Neural progenitor cell (in vitro differentiated cells): ENCODE data around the gene APOL3. TPM values are rescaled to one million over a fixed set of nuclear protein-coding genes. Genes with fewer than 3 reads are reported as not detected.
A peak's percentile ranks its signal among the peaks of the same experiment; 100 is the strongest.
"Not testable (repeated sequence)": the region's sequence is repeated elsewhere in the genome, so short reads cannot be mapped to it uniquely, and the experiment has no call there.

Experiments
- DNase-seq: peaks from one replicate; pipeline ENCODE4 v3.0.0-alpha.2; 2016; ENCODE audit warnings: low spot score
- H2AFZ ChIP-seq: fragments of 200-600 bp; sonication (generic); replicated peaks from 2 replicates; pipeline ENCODE4 v1.6.1; 2016; ENCODE audit warnings: antibody characterized with exemption
- H3F3A ChIP-seq: fragments of 200-600 bp; sonication (generic); 2 replicates; pipeline ENCODE4 v1.6.1; 2016; ENCODE audit warnings: antibody characterized with exemption, low read depth
- H3K27ac ChIP-seq: fragments of 200-600 bp; sonication (generic); 2 replicates; pipeline ENCODE4 v1.5.1; 2016; ENCODE audit warnings: mild to moderate bottlenecking
- H3K27me3 ChIP-seq: fragments of 200-600 bp; sonication (generic); 2 replicates; pipeline ENCODE4 v1.6.1; 2016; ENCODE audit warnings: mild to moderate bottlenecking, moderate library complexity
- H3K36me3 ChIP-seq: fragments of 200-600 bp; sonication (generic); 2 replicates; pipeline ENCODE4 v1.5.1; 2016
- H3K4me1 ChIP-seq: fragments of 200-600 bp; sonication (generic); 2 replicates; pipeline ENCODE4 v1.6.1; 2016; ENCODE audit warnings: mixed run types
- H3K4me2 ChIP-seq: fragments of 200-600 bp; sonication (generic); 2 replicates; pipeline ENCODE4 v1.6.1; 2016
- H3K4me3 ChIP-seq: fragments of 200-600 bp; sonication (generic); 2 replicates; pipeline ENCODE4 v1.5.1; 2016
- H3K79me2 ChIP-seq: fragments of 200-600 bp; sonication (generic); 2 replicates; pipeline ENCODE4 v1.6.1; 2016; ENCODE audit warnings: low read depth
- H3K9ac ChIP-seq: fragments of 200-600 bp; sonication (generic); 2 replicates; pipeline ENCODE4 v1.6.1; 2016
- H3K9me3 ChIP-seq: fragments of 200-600 bp; sonication (generic); 2 replicates; pipeline ENCODE4 v1.5.1; 2016; ENCODE audit warnings: low read depth
- H4K20me1 ChIP-seq: fragments of 200-600 bp; sonication (generic); 2 replicates; pipeline ENCODE4 v1.6.1; 2016; ENCODE audit warnings: low read depth
- H3K27ac Mint-ChIP-seq: 3 replicates; pipeline ENCODE4 v1.8.0; 2021; ENCODE audit warnings: mixed read lengths
- H3K27me3 Mint-ChIP-seq: 2 replicates; pipeline ENCODE4 v1.8.0; 2022; ENCODE audit warnings: low read depth, mild to moderate bottlenecking, inconsistent platforms, moderate library complexity, mixed read lengths; ENCODE audit not compliant: insufficient read depth
- H3K36me3 Mint-ChIP-seq: 3 replicates; pipeline ENCODE4 v1.8.0; 2021; ENCODE audit warnings: mixed read lengths
- H3K4me1 Mint-ChIP-seq: 3 replicates; pipeline ENCODE4 v1.8.0; 2021; ENCODE audit warnings: mixed read lengths
- H3K4me3 Mint-ChIP-seq: 3 replicates; pipeline ENCODE4 v1.8.0; 2021; ENCODE audit warnings: mild to moderate bottlenecking, moderate library complexity, mixed read lengths
- H3K9me3 Mint-ChIP-seq: 3 replicates; pipeline ENCODE4 v1.8.0; 2020; ENCODE audit warnings: mixed read lengths
- EZH2 ChIP-seq: fragments of 200-600 bp; sonication (generic); IDR thresholded peaks from 2 replicates; pipeline ENCODE4 v1.6.1; 2017; ENCODE audit warnings: antibody characterized with exemption, mild to moderate bottlenecking, moderate library complexity
- EZH2phosphoT487 ChIP-seq: fragments of 200-600 bp; sonication (generic); IDR thresholded peaks from 2 replicates; pipeline ENCODE4 v1.6.1; 2017; ENCODE audit warnings: antibody characterized with exemption
- total RNA-seq: library from RNA; depleted of rRNA; stranded (reverse); fragments of >200 nt; gene quantifications from 2 replicates; pipeline ENCODE4 v1.2.3, GENCODE V29; 2015; ENCODE audit warnings: low replicate concordance
- TF ChIP-seq, protein P1 (sequence below): fragments of 200-600 bp; sonication (generic); IDR thresholded peaks from 2 replicates; pipeline ENCODE4 v1.5.1; 2017; ENCODE audit warnings: antibody characterized with exemption, mild to moderate bottlenecking

The APOL3 gene
- total RNA-seq, 1 donor from 2014 or later = not detected

GRCh38 chr22:36208162-36208765 lies 47.7 kb upstream of the APOL3 start:
- H3K9me3 ChIP-seq = no peaks in the 10 kb centered on the region
- H3K9ac ChIP-seq = no peak overlapping the region
- Mint-ChIP-seq H3K27me3 (peaks cover 6% of the 10 kb centered on the region), H3K4me1 (peaks cover 27% of the 10 kb centered on the region), H3K9me3 (peaks cover 18% of the 10 kb centered on the region), H3K4me3 (no peak overlapping the region), H3K36me3 (peaks cover 1% of the 10 kb centered on the region), H3K27ac (no peak overlapping the region)
- H3K27ac ChIP-seq = no peak overlapping the region
- no peaks in the 10 kb centered on the region for H3K4me1 ChIP-seq
- H2AFZ ChIP-seq = no peak overlapping the region
- H3K27me3 ChIP-seq = no peaks in the 10 kb centered on the region
- no peaks in the 10 kb centered on the region for H3K79me2 ChIP-seq
- no peak overlapping the region for H3K4me3 ChIP-seq
- no peak overlapping the region for H3K4me2 ChIP-seq
- TF ChIP-seq, protein P1, sequence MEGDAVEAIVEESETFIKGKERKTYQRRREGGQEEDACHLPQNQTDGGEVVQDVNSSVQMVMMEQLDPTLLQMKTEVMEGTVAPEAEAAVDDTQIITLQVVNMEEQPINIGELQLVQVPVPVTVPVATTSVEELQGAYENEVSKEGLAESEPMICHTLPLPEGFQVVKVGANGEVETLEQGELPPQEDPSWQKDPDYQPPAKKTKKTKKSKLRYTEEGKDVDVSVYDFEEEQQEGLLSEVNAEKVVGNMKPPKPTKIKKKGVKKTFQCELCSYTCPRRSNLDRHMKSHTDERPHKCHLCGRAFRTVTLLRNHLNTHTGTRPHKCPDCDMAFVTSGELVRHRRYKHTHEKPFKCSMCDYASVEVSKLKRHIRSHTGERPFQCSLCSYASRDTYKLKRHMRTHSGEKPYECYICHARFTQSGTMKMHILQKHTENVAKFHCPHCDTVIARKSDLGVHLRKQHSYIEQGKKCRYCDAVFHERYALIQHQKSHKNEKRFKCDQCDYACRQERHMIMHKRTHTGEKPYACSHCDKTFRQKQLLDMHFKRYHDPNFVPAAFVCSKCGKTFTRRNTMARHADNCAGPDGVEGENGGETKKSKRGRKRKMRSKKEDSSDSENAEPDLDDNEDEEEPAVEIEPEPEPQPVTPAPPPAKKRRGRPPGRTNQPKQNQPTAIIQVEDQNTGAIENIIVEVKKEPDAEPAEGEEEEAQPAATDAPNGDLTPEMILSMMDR = no peak
- TF ChIP-seq EZH2 = no peak
- TF ChIP-seq EZH2phosphoT487 = no peak
- H3K36me3 ChIP-seq = no peaks in the 10 kb centered on the region
- H3F3A ChIP-seq = no peaks in the 10 kb centered on the region
- H4K20me1 ChIP-seq = no peaks in the 10 kb centered on the region
- no peak for DNase-seq

DNA sequence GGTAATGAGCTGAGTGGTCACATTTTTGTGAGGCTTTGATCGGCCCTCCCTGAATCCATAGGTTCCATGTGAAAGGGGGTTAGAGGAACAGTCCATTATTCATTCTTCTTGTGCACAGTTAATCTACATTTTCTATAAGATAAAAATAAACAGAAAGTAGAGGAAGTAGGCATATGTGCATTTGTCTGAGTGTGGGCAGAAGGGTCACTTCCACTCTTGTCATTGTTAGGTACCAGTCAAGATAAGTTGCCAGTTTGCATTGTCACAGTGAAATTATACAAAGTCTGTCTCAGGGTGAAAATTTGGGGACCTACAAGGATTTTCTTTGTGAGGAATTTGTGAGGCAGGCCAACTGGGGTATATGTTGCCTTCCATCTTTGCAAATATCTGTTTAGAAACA lies 45.7 kb upstream of the APOL3 start:
- H2AFZ ChIP-seq = peak overlapping the region; percentile 47
- peaks cover 15% of the 10 kb centered on the region for H3K9me3 Mint-ChIP-seq
- H3K27me3 ChIP-seq = no peaks in the 10 kb centered on the region
- no peaks in the 10 kb centered on the region for H4K20me1 ChIP-seq
- no peak overlapping the region for H3K9ac ChIP-seq
- no peak overlapping the region for H3K27ac ChIP-seq
- no peaks in the 10 kb centered on the region for H3K36me3 ChIP-seq
- no peak for DNase-seq
- TF ChIP-seq EZH2phosphoT487 = no peak
- no peak for TF ChIP-seq EZH2
- TF ChIP-seq, protein P1 = no peak
- no peak overlapping the region for H3K27ac Mint-ChIP-seq
- H3K27me3 Mint-ChIP-seq = peaks cover 7% of the 10 kb centered on the region
- H3K36me3 Mint-ChIP-seq = peaks cover 1% of the 10 kb centered on the region
- no peaks in the 10 kb centered on the region for H3K79me2 ChIP-seq
- no peaks in the 10 kb centered on the region for H3F3A ChIP-seq
- peaks cover 39% of the 10 kb centered on the region for H3K4me1 Mint-ChIP-seq
- no peak overlapping the region for H3K4me2 ChIP-seq
- H3K4me3 ChIP-seq = no peak overlapping the region
- H3K9me3 ChIP-seq = no peaks in the 10 kb centered on the region
- H3K4me1 ChIP-seq = peaks cover 9% of the 10 kb centered on the region
- no peak overlapping the region for H3K4me3 Mint-ChIP-seq

DNA sequence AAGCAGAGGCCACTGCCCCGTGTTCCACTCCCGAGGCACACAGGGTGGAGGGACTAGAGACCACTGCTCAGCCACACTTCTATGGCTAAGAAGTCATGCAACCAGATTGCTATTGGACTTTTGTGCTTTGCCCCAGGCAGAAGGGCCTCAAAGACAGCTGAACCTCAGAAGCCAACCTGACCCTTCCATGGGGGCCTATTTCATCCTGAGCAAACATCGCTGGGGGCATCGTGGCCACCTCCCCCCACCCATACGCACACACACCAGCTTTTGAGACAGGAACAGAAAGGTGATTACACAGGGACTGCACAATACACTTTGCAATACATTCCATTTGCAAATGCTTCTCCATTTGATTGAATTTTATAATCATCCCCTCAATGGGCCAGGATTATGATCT lies 45.0 kb upstream of the APOL3 start:
- not testable (repeated sequence) for H2AFZ ChIP-seq, H3K27me3 ChIP-seq, H3K9me3 ChIP-seq, H3K4me3 Mint-ChIP-seq, H3K36me3 ChIP-seq, H3K4me2 ChIP-seq, H3K9ac ChIP-seq, H3K27ac ChIP-seq, DNase-seq, H3F3A ChIP-seq, H3K27ac Mint-ChIP-seq, H3K79me2 ChIP-seq, H3K27me3 Mint-ChIP-seq, H3K4me3 ChIP-seq, H3K36me3 Mint-ChIP-seq, H4K20me1 ChIP-seq
- Mint-ChIP-seq H3K4me1 (peaks cover 39% of the 10 kb centered on the region), H3K9me3 (peaks cover 15% of the 10 kb centered on the region)
- H3K4me1 ChIP-seq = peaks cover 12% of the 10 kb centered on the region

DNA sequence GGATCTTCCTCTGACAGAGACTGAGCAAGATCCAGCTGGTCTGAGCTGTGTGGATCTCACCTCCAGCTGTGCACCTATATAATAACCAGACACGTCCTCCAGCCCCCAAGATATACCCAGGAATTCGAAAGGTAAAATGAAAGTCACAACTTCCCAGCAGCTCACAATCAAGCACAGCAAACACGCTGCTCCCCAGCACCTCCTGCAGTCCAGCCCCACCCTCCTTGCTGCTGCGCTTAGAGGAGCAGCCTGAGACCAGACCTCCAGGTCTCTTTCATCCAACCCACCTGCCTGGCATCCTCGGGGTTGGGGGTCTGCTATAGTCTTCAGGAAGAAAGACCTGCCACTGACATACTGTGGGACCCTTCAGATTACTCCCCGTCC lies 44.1 kb upstream of the APOL3 start:
- H3K36me3 Mint-ChIP-seq = no peaks in the 10 kb centered on the region
- H3K79me2 ChIP-seq = no peaks in the 10 kb centered on the region
- DNase-seq = no peak
- H3K27me3 ChIP-seq = no peaks in the 10 kb centered on the region
- H3F3A ChIP-seq = no peaks in the 10 kb centered on the region
- no peaks in the 10 kb centered on the region for H3K9me3 ChIP-seq
- H3K27ac Mint-ChIP-seq = peak overlapping the region; percentile 7
- H3K27ac ChIP-seq = no peak overlapping the region
- H3K27me3 Mint-ChIP-seq = peaks cover 4% of the 10 kb centered on the region
- H3K9me3 Mint-ChIP-seq = peaks cover 9% of the 10 kb centered on the region
- peak overlapping the region; percentile 42 for H2AFZ ChIP-seq
- no peak overlapping the region for H3K4me3 ChIP-seq
- H4K20me1 ChIP-seq = no peaks in the 10 kb centered on the region
- H3K4me1 Mint-ChIP-seq = peaks cover 45% of the 10 kb centered on the region
- H3K4me1 ChIP-seq = peaks cover 18% of the 10 kb centered on the region
- no peak overlapping the region for H3K4me3 Mint-ChIP-seq
- no peak overlapping the region for H3K4me2 ChIP-seq
- TF ChIP-seq EZH2 (no peak), EZH2phosphoT487 (no peak)
- TF ChIP-seq, protein P1 = no peak
- no peaks in the 10 kb centered on the region for H3K36me3 ChIP-seq
- H3K9ac ChIP-seq = no peak overlapping the region
